Stimulated activated effector memory CD8-positive, alpha-beta T cell treated with anti-CD3 and anti-CD28 coated beads, Interleukin-12 subunit alpha, Interleukin-12 subunit beta, amount 100 ng/mL, for 72 hours (primary cell): ENCODE measurements around the gene FBXO15.
A peak's percentile ranks its signal among the peaks of the same experiment; 100 is the strongest.

Experiments
- ATAC-seq: fragments of 150-1000 bp; cut with Tn5 transposase; 2 replicates; pipeline ENCODE4 v1.10.0; 2021
- DNase-seq, 2 donors: peaks; one replicate each; pipeline ENCODE4 v3.0.0; 2021 to 2022; ENCODE audit warnings: low spot score in 2 of 2
- H3K27ac Mint-ChIP-seq: one replicate; pipeline ENCODE4 v1.8.0; 2022; ENCODE audit warnings: mild to moderate bottlenecking, mixed read lengths
- H3K36me3 Mint-ChIP-seq: one replicate; pipeline ENCODE4 v1.8.0; 2022; ENCODE audit warnings: mild to moderate bottlenecking, mixed read lengths
- H3K4me1 Mint-ChIP-seq: one replicate; pipeline ENCODE4 v1.8.0; 2022; ENCODE audit warnings: mixed read lengths
- H3K4me3 Mint-ChIP-seq: one replicate; pipeline ENCODE4 v1.8.0; 2022; ENCODE audit warnings: mild to moderate bottlenecking, mixed read lengths
- H3K9me3 Mint-ChIP-seq: one replicate; pipeline ENCODE4 v1.8.0; 2022; ENCODE audit warnings: mixed read lengths

Gene FBXO15

GRCh38 chr18:74147779-74148542 lies at the start of gene FBXO15, which contains the start of gene TIMM21:
FBXO15 (minus strand) TSS chr18:74147834; CDS start chr18:74147785, 49 bp downstream.
TIMM21 (plus strand) TSS chr18:74148523; CDS start chr18:74148809, 286 bp downstream.
- DNase-seq = peak; percentile 91 to 98
- peak; percentile 93 for ATAC-seq

GRCh38 chr18:74196220-74197119 lies 48.8 kb upstream of the FBXO15 start:
- DNase-seq = no peak
- H3K36me3 Mint-ChIP-seq = no peaks in the 10 kb centered on the region
- H3K9me3 Mint-ChIP-seq = no peaks in the 10 kb centered on the region
- peak; percentile 75 for ATAC-seq
- peak overlapping the region; percentile 12 for H3K27ac Mint-ChIP-seq
- no peaks in the 10 kb centered on the region for H3K4me1 Mint-ChIP-seq
- peak overlapping the region; percentile 55 for H3K4me3 Mint-ChIP-seq

More at GRCh38 chr18:74147779-74148542, at the start of gene FBXO15, which contains the start of gene TIMM21:
- Mint-ChIP-seq H3K4me1 (peaks cover 43% of the 10 kb centered on the region), H3K36me3 (peaks cover 40% of the 10 kb centered on the region), H3K9me3 (no peaks in the 10 kb centered on the region), H3K4me3 (peak within 1 kb of the TSS; percentile 93), H3K27ac (peak within 1 kb of the TSS; percentile 98)

- DNase-seq (no peak), ATAC-seq (no peak)
- no peak overlapping the region for H3K4me3 Mint-ChIP-seq
- H3K9me3 Mint-ChIP-seq = no peaks in the 10 kb centered on the region
- no peak overlapping the region for H3K27ac Mint-ChIP-seq
- H3K36me3 Mint-ChIP-seq = no peaks in the 10 kb centered on the region
- no peaks in the 10 kb centered on the region for H3K4me1 Mint-ChIP-seq
Observed at GRCh38 chr18:74194691-74195090, 47.1 kb upstream of the FBXO15 start.

- H3K4me3 Mint-ChIP-seq = no peak overlapping the region
Observed at GRCh38 chr18:74191577-74191976, 43.9 kb upstream of the FBXO15 start.

GRCh38 chr18:74190086-74190485 lies 42.5 kb upstream of the FBXO15 start:
- Mint-ChIP-seq H3K4me1 (no peaks in the 10 kb centered on the region), H3K9me3 (no peaks in the 10 kb centered on the region), H3K4me3 (no peak overlapping the region), H3K27ac (no peak overlapping the region), H3K36me3 (no peaks in the 10 kb centered on the region)
- no peak for ATAC-seq
- DNase-seq = no peak

More at GRCh38 chr18:74191577-74191976, 43.9 kb upstream of the FBXO15 start:
- ATAC-seq (no peak), DNase-seq (no peak)
- no peaks in the 10 kb centered on the region for H3K4me1 Mint-ChIP-seq
- no peak overlapping the region for H3K27ac Mint-ChIP-seq
- no peaks in the 10 kb centered on the region for H3K36me3 Mint-ChIP-seq
- no peaks in the 10 kb centered on the region for H3K9me3 Mint-ChIP-seq

- ATAC-seq (no peak), DNase-seq (no peak)
- H3K4me1 Mint-ChIP-seq = no peaks in the 10 kb centered on the region
- no peaks in the 10 kb centered on the region for H3K9me3 Mint-ChIP-seq
- H3K36me3 Mint-ChIP-seq = no peaks in the 10 kb centered on the region
- H3K27ac Mint-ChIP-seq = no peak overlapping the region
- H3K4me3 Mint-ChIP-seq = no peak overlapping the region
Observed at GRCh38 chr18:74186661-74187060, 39.0 kb upstream of the FBXO15 start.

- Mint-ChIP-seq H3K9me3 (no peaks in the 10 kb centered on the region), H3K36me3 (no peaks in the 10 kb centered on the region), H3K4me1 (no peaks in the 10 kb centered on the region), H3K27ac (no peak overlapping the region), H3K4me3 (no peak overlapping the region)
- no peak for DNase-seq
- ATAC-seq = no peak
Observed at GRCh38 chr18:74185860-74186259, 38.2 kb upstream of the FBXO15 start.

- no peaks in the 10 kb centered on the region for H3K9me3 Mint-ChIP-seq
- no peak overlapping the region for H3K4me3 Mint-ChIP-seq
- DNase-seq (no peak), ATAC-seq (no peak)
- no peaks in the 10 kb centered on the region for H3K4me1 Mint-ChIP-seq
- H3K36me3 Mint-ChIP-seq = no peaks in the 10 kb centered on the region
- H3K27ac Mint-ChIP-seq = no peak overlapping the region
Observed at GRCh38 chr18:74184875-74185274, 37.2 kb upstream of the FBXO15 start.

GRCh38 chr18:74183130-74183529 lies 35.5 kb upstream of the FBXO15 start:
- H3K4me1 Mint-ChIP-seq = no peaks in the 10 kb centered on the region
- ATAC-seq (no peak), DNase-seq (no peak)
- no peaks in the 10 kb centered on the region for H3K36me3 Mint-ChIP-seq
- H3K4me3 Mint-ChIP-seq = no peak overlapping the region
- no peaks in the 10 kb centered on the region for H3K9me3 Mint-ChIP-seq
- H3K27ac Mint-ChIP-seq = no peak overlapping the region

- no peak for DNase-seq
Observed at GRCh38 chr18:74182335-74182734, 34.7 kb upstream of the FBXO15 start.

GRCh38 chr18:74179623-74180199 lies 32.1 kb upstream of the FBXO15 start:
- no peaks in the 10 kb centered on the region for H3K36me3 Mint-ChIP-seq
- DNase-seq = no peak
- ATAC-seq = peak; percentile 42
- no peak overlapping the region for H3K4me3 Mint-ChIP-seq
- no peak overlapping the region for H3K27ac Mint-ChIP-seq
- H3K4me1 Mint-ChIP-seq = no peaks in the 10 kb centered on the region
- H3K9me3 Mint-ChIP-seq = no peaks in the 10 kb centered on the region

More at GRCh38 chr18:74182335-74182734, 34.7 kb upstream of the FBXO15 start:
- Mint-ChIP-seq H3K4me1 (no peaks in the 10 kb centered on the region), H3K9me3 (no peaks in the 10 kb centered on the region), H3K27ac (no peak overlapping the region), H3K36me3 (no peaks in the 10 kb centered on the region), H3K4me3 (no peak overlapping the region)
- ATAC-seq = no peak

GRCh38 chr18:74178884-74179283 lies 31.2 kb upstream of the FBXO15 start:
- no peaks in the 10 kb centered on the region for H3K4me1 Mint-ChIP-seq
- no peak overlapping the region for H3K27ac Mint-ChIP-seq
- H3K9me3 Mint-ChIP-seq = no peaks in the 10 kb centered on the region

GRCh38 chr18:74175658-74176057 lies 28.0 kb upstream of the FBXO15 start:
- no peaks in the 10 kb centered on the region for H3K9me3 Mint-ChIP-seq
- DNase-seq = no peak
- H3K27ac Mint-ChIP-seq = no peak overlapping the region
- H3K4me1 Mint-ChIP-seq = peaks cover 13% of the 10 kb centered on the region
- H3K36me3 Mint-ChIP-seq = no peaks in the 10 kb centered on the region
- H3K4me3 Mint-ChIP-seq = no peak overlapping the region
- no peak for ATAC-seq

More at GRCh38 chr18:74178884-74179283, 31.2 kb upstream of the FBXO15 start:
- ATAC-seq (no peak), DNase-seq (no peak)
- no peak overlapping the region for H3K4me3 Mint-ChIP-seq
- H3K36me3 Mint-ChIP-seq = no peaks in the 10 kb centered on the region

- H3K27ac Mint-ChIP-seq = no peak overlapping the region
- H3K4me3 Mint-ChIP-seq = no peak overlapping the region
- DNase-seq = no peak
- H3K36me3 Mint-ChIP-seq = no peaks in the 10 kb centered on the region
- ATAC-seq = no peak
- peaks cover 13% of the 10 kb centered on the region for H3K4me1 Mint-ChIP-seq
- H3K9me3 Mint-ChIP-seq = no peaks in the 10 kb centered on the region
Observed at GRCh38 chr18:74173434-74173750, 25.8 kb upstream of the FBXO15 start.

- H3K27ac Mint-ChIP-seq = no peak overlapping the region
- no peak for DNase-seq
- ATAC-seq = no peak
- H3K4me3 Mint-ChIP-seq = peak overlapping the region; percentile 30
- peaks cover 13% of the 10 kb centered on the region for H3K4me1 Mint-ChIP-seq
- H3K9me3 Mint-ChIP-seq = no peaks in the 10 kb centered on the region
- no peaks in the 10 kb centered on the region for H3K36me3 Mint-ChIP-seq
Observed at GRCh38 chr18:74172697-74173433, 25.2 kb upstream of the FBXO15 start.
